Erythroblast (primary cell): Measurements from ENCODE around the gene WDHD1.

Source experiments
- GATA1 ChIP-seq: IDR thresholded peaks from 2 replicates; pipeline ENCODE4 v1.6.1; 2011; ENCODE audit warnings: low read depth, mild to moderate bottlenecking, control low read depth, low read length, moderate library complexity
- POLR2A ChIP-seq: IDR thresholded peaks from 2 replicates; pipeline ENCODE4 v1.6.1; 2011; ENCODE audit warnings: mild to moderate bottlenecking, low read length

DNA sequence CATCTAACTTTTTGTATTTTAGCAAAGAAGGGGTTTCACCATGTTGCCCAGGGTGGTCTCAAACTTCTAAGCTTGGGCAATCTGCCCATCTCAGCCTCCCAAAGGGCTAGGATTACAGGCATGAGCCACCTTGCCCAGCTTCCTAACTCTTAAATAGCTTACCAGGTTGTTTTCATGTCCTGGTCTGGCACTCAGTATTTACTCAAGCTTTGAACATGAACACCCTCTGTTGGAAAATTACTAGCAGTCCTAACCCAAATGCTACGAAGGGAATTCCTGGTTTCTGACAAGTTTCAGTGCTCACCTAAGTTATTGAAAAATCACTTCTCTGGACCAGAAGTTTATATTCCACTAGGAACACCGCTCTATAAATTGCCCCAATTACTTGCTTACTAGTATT lies 91.8 kb downstream of the WDHD1 start:
- TF ChIP-seq POLR2A (no peak), GATA1 (no peak)
